GM10266 (cell line): Measurements from ENCODE around the gene CANX.
A peak's percentile ranks its signal among the peaks of the same experiment; 100 is the strongest.
"Not testable (repeated sequence)": the region's sequence is repeated elsewhere in the genome, so short reads cannot be mapped to it uniquely, and the experiment has no call there.

Source experiments
- DNase-seq: peaks from one replicate; pipeline ENCODE4 v3.0.0; 2012; ENCODE audit errors: extremely low spot score
- CTCF ChIP-seq: IDR thresholded peaks from 2 replicates; pipeline ENCODE4 v1.5.1; 2012; ENCODE audit warnings: mild to moderate bottlenecking, low read depth; ENCODE audit not compliant: control insufficient read depth, insufficient read depth; ENCODE audit errors: missing control alignments

The CANX gene

GRCh38 chr5:179732918-179733771 is 34.4 kb downstream of the CANX start:
- DNase-seq, result peak; percentile 56
- TF ChIP-seq CTCF, result no peak

DNA sequence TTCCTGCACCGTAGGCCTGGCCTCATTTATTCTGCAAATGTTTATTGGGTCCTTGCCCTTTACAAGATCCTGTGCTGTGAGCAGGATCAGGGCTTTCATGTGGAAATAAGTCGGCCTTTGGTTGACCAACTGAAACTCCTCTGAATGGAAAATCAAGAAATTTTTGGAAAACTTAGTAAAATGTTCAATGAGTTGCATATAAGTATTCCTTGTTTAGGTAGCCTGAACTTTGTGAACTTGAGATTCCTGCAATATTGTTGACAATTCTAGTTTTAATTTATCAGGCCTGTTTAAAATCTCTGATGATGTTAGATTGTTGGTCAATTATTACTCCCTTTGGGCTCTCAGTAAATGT is 35.0 kb downstream of the CANX start:
- TF ChIP-seq CTCF, result no peak
- no peak for DNase-seq

GRCh38 chr5:179734536-179735164 is 35.9 kb downstream of the CANX start:
- no peak for TF ChIP-seq CTCF
- DNase-seq, result no peak

- DNase-seq, result no peak
- TF ChIP-seq CTCF, result no peak
These were observed 40.0 kb downstream of the CANX start for GRCh38 chr5:179738742-179739141.

- DNase-seq, result not testable (repeated sequence)
These were observed 45.3 kb downstream of the CANX start for GRCh38 chr5:179744106-179744505.

DNA sequence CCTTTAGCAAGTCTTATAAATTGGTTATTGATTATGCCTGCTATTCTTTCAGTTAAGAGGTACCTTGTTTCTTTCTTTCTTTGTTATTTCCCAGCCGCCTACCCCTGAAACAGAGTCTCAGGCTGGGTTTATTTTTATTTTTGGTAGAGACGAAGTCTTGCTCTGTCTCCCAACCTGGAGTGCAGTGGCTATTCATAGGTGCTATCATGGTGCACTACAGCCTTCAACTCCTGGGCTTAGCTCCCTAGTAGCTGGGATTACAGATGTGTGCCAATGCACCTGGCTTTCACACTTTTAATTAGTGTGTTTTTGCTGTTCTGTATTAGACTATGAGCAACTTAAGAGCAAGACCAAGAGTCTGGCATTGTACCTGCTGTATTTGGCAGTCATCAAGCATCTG is 48.1 kb downstream of the CANX start:
- no peak for TF ChIP-seq CTCF

GRCh38 chr5:179747811-179748210 is 49.0 kb downstream of the CANX start:
- TF ChIP-seq CTCF, result no peak
- no peak for DNase-seq

More for the DNA sequence above, 48.1 kb downstream of the CANX start:
- DNase-seq, result no peak
